GM12878 (cell line): Measurements from ENCODE around the gene SUGP1. TPM values are rescaled to one million over a fixed set of nuclear protein-coding genes. Genes with fewer than 3 reads are reported as not detected.

Experiments used
- ATAC-seq: fragments of 200-7000 bp; cut with Tn5 transposase; 3 replicates; pipeline ENCODE4 v1.9.1; 2020; ENCODE audit warnings: mild to moderate bottlenecking, moderate library complexity
- BruUV-seq: library from RNA; stranded (reverse); fragments of 400-500 nt; replicated peaks from 2 replicates; lab custom pipeline; 2021; lab: Mats Ljungman, UMichigan
- CTCF ChIA-PET: fragments of 300-600 bp; sonication (Branson Sonifier 250); formaldehyde crosslinking; extraction: SDS; loops from one replicate; lab custom pipeline; 2021; ENCODE audit warnings: inconsistent platforms; lab: Yijun Ruan, JAX
- POLR2A ChIA-PET: fragments of 350-600 bp; formaldehyde crosslinking; extraction: SDS; loops from one replicate; lab custom pipeline; 2021; ENCODE audit warnings: inconsistent platforms; lab: Charles Lee
- RAD21 ChIA-PET: fragments of 300-600 bp; sonication (Branson Sonifier 250); formaldehyde crosslinking; loops from one replicate; lab custom pipeline; 2023; ENCODE audit warnings: antibody characterized with exemption; ENCODE audit not compliant: unreplicated experiment; lab: Charles Lee
- SMC1A ChIA-PET: fragments of 300-600 bp; sonication (Branson Sonifier 250); formaldehyde crosslinking; loops from one replicate; lab custom pipeline; 2023; ENCODE audit not compliant: unreplicated experiment, uncharacterized antibody; lab: Charles Lee
- DNase-seq: peaks from one replicate; pipeline ENCODE4 v3.0.0-alpha.2; 2011; ENCODE audit warnings: low read depth, low spot score
- FAIRE-seq: peaks from 3 replicates; lab custom pipeline; 2011; peaks lifted over from hg19 to GRCh38; lab: Jason Lieb, UNC
- H2AFZ ChIP-seq: 2 replicates; pipeline ENCODE4 v1.6.0; 2011; ENCODE audit warnings: low read depth, low read length, control low read depth; ENCODE audit not compliant: control insufficient read depth
- H3K27ac ChIP-seq: 2 replicates; pipeline ENCODE4 v1.5.1; 2011; ENCODE audit warnings: control low read depth; ENCODE audit not compliant: control insufficient read depth, insufficient read depth
- H3K27me3 ChIP-seq, 2 experiments: replicated peaks in 1 of 2; 2 replicates each; pipeline versions ENCODE4 v1.6.0 to v1.6.1; 2011; ENCODE audit warnings: low read length in 1 of 2; ENCODE audit not compliant: control insufficient read depth in 2 of 2, insufficient read depth in 2 of 2
- H3K36me3 ChIP-seq, 2 experiments: 2 replicates each; pipeline ENCODE4 v1.5.1; 2011; ENCODE audit warnings: low read length in 1 of 2; ENCODE audit not compliant: control insufficient read depth in 2 of 2, insufficient read depth in 2 of 2
- H3K4me1 ChIP-seq: 2 replicates; pipeline ENCODE4 v1.6.1; 2011; ENCODE audit warnings: mild to moderate bottlenecking, low read length, moderate library complexity, mixed read lengths; ENCODE audit not compliant: control insufficient read depth, insufficient read depth
- H3K4me2 ChIP-seq: 2 replicates; pipeline ENCODE4 v1.6.0; 2011; ENCODE audit warnings: control low read depth; ENCODE audit not compliant: control insufficient read depth, insufficient read depth
- H3K4me3 ChIP-seq: fragments of 200-600 bp; sonication (generic); 2 replicates; pipeline ENCODE4 v1.5.1; 2016
- H3K79me2 ChIP-seq: 2 replicates; pipeline ENCODE4 v1.6.0; 2011; ENCODE audit warnings: low read length; ENCODE audit not compliant: control insufficient read depth, insufficient read depth
- H3K9ac ChIP-seq: 2 replicates; pipeline ENCODE4 v1.8.0; 2011; ENCODE audit warnings: low read length, control low read depth, mixed read lengths; ENCODE audit not compliant: control insufficient read depth, insufficient read depth
- H3K9me3 ChIP-seq: replicated peaks from 3 replicates; pipeline ENCODE4 v1.5.1; 2011; ENCODE audit warnings: mild to moderate bottlenecking, low read length; ENCODE audit not compliant: control insufficient read depth, insufficient read depth
- H4K20me1 ChIP-seq: 2 replicates; pipeline ENCODE4 v1.6.0; 2011; ENCODE audit not compliant: control insufficient read depth, insufficient read depth
- BMI1 ChIP-seq: fragments of 450-650 bp; IDR thresholded peaks from 2 replicates; pipeline ENCODE4 v1.6.1; 2016; ENCODE audit warnings: mild to moderate bottlenecking, moderate library complexity, borderline replicate concordance
- CHD4 ChIP-seq: fragments of 200-600 bp; sonication (generic); IDR thresholded peaks from 2 replicates; pipeline ENCODE4 v1.6.1; 2016; ENCODE audit warnings: mild to moderate bottlenecking
- EP300 ChIP-seq, 2 experiments: fragments of 150-350 bp in 1 of 2; IDR thresholded peaks; 2 replicates each; pipeline ENCODE4 v1.6.1; 2011 to 2012; ENCODE audit warnings: low read depth in 2 of 2, low read length in 2 of 2, borderline replicate concordance in 1 of 2, improper control_type of control experiment in 1 of 2, inconsistent platforms in 1 of 2; ENCODE audit not compliant: control insufficient read depth in 1 of 2
- HDAC2 ChIP-seq: fragments of 200-600 bp; sonication (generic); IDR thresholded peaks from 2 replicates; pipeline ENCODE4 v1.6.1; 2017
- JUNB ChIP-seq: IDR thresholded peaks from 2 replicates; pipeline ENCODE4 v1.6.1; 2016; ENCODE audit warnings: antibody characterized with exemption, mild to moderate bottlenecking
- MYB ChIP-seq: fragments of 150-350 bp; IDR thresholded peaks from 2 replicates; pipeline ENCODE4 v1.6.1; 2014; ENCODE audit warnings: mild to moderate bottlenecking, low read depth, low read length, borderline replicate concordance
- MYC ChIP-seq: IDR thresholded peaks from 2 replicates; pipeline ENCODE4 v1.6.1; 2011; ENCODE audit warnings: mild to moderate bottlenecking, low read length, moderate library complexity, inconsistent platforms; ENCODE audit not compliant: insufficient read depth, insufficient replicate concordance, insufficient read length, severe bottlenecking
- POLR2A ChIP-seq: IDR thresholded peaks from 2 replicates; pipeline ENCODE4 v1.6.1; 2011; ENCODE audit warnings: low read depth, mild to moderate bottlenecking, low read length
- POLR2AphosphoS2 ChIP-seq: IDR thresholded peaks from 2 replicates; pipeline ENCODE4 v1.6.1; 2011; ENCODE audit warnings: low read depth, mild to moderate bottlenecking, low read length, improper control_type of control experiment, moderate library complexity
- POU2F2 ChIP-seq: IDR thresholded peaks from 3 replicates; pipeline ENCODE4 v1.6.1; 2011; ENCODE audit warnings: low read depth, mild to moderate bottlenecking, low read length, borderline replicate concordance
- SIX5 ChIP-seq: IDR thresholded peaks from 2 replicates; pipeline ENCODE4 v1.6.1; 2011; ENCODE audit warnings: mild to moderate bottlenecking, low read depth, low read length, moderate library complexity; ENCODE audit not compliant: severe bottlenecking
- SMAD5 ChIP-seq: IDR thresholded peaks from 2 replicates; pipeline ENCODE4 v1.6.1; 2016; ENCODE audit warnings: antibody characterized with exemption, low read depth
- STAT3 ChIP-seq: IDR thresholded peaks from 2 replicates; pipeline ENCODE4 v1.6.1; 2011; ENCODE audit warnings: low read depth, low read length, improper control_type of control experiment
- TCF12 ChIP-seq: IDR thresholded peaks from 2 replicates; pipeline ENCODE4 v1.6.1; 2011; ENCODE audit warnings: low read depth, mild to moderate bottlenecking, low read length
- ZNF622 ChIP-seq: fragments of 450-650 bp; IDR thresholded peaks from 2 replicates; pipeline ENCODE4 v1.6.1; 2017; ENCODE audit warnings: mild to moderate bottlenecking, inconsistent platforms
- WGBS: methylation state at CpG from one replicate; pipeline ENCODE4 v1.1.6; 2016; ENCODE audit warnings: low lambda C conversion rate; ENCODE audit not compliant: insufficient replicate concordance, insufficient coverage; ENCODE audit errors: missing lambda C conversion rate; 5-methylcytosine and 5-hydroxymethylcytosine counted together
- in situ Hi-C: fragments of 300-500 bp; cut with MboI; formaldehyde crosslinking; loops from 9 replicates; pipeline ENCODE4 v1.14.3; 2018; ENCODE audit warnings: mixed read lengths
- intact Hi-C: fragments of 100-400 bp; cut with micrococcal nuclease; formaldehyde crosslinking; loops from one replicate; pipeline ENCODE4 v1.14.2; 2022; ENCODE audit not compliant: unreplicated experiment
- polyA plus RNA-seq, 11 experiments: library from polyadenylated mRNA; depleted of rRNA in 4 of 11; unstranded in 6 of 11; stranded (reverse) in 5 of 11; fragments of >200 nt; fragmentation: Nextera tagmentation in 4 of 11; fragmentation: Illumina TruSeq in 1 of 11; extraction: Ambion mirVana in 4 of 11; extraction: Trizol in 1 of 11; gene quantifications; 1 replicate in 1 of 11; 2 replicates in 10 of 11; pipeline versions ENCODE4 v1.2.1 to v1.2.3, GENCODE V29; 2011 to 2016; ENCODE audit warnings: inconsistent platforms in 2 of 11, missing spikeins in 2 of 11, low read depth in 1 of 11
- total RNA-seq, 4 experiments: library from RNA; depleted of rRNA in 3 of 4; stranded (reverse); fragments of >200 nt in 3 of 4; fragmentation: Illumina TruSeq in 1 of 4; extraction: Trizol in 1 of 4; gene quantifications; 2 replicates each; pipeline versions ENCODE4 v1.2.1 to v1.2.3, GENCODE V29; 2013 to 2021
- TF ChIP-seq, protein P1 (sequence below): IDR thresholded peaks from 2 replicates; pipeline ENCODE4 v1.6.1; 2011; ENCODE audit warnings: borderline replicate concordance, low read depth, mild to moderate bottlenecking, moderate library complexity, low read length; ENCODE audit not compliant: insufficient read depth, poor library complexity, severe bottlenecking
- TF ChIP-seq, protein P2 (sequence below): fragments of 450-650 bp; IDR thresholded peaks from 2 replicates; pipeline ENCODE4 v1.6.1; 2017; ENCODE audit warnings: mild to moderate bottlenecking, low read depth, inconsistent platforms; ENCODE audit not compliant: poor library complexity, severe bottlenecking

The SUGP1 gene
- total and polyA plus RNA-seq, 10 of the 15 experiments (the other 5 are each of a cell fraction or from before 2014, with no cell fraction given): 1.6 to 70.2 (median 38.4) TPM

GRCh38 chr19:19229701-19230100, 90.6 kb downstream of the SUGP1 start:
- Histone ChIP-seq H3K9me3 (peaks cover 8% of the 10 kb centered on the region; the same call in 2 of the 3 replicates), H4K20me1 (no peaks in the 10 kb centered on the region), H3K27me3 (no peaks in the 10 kb centered on the region; a peak in 1 of 4 replicates), H3K9ac (no peak overlapping the region), H3K4me3 (no peak overlapping the region), H3K27ac (no peak overlapping the region), H3K36me3 (no peaks in the 10 kb centered on the region), H3K4me2 (no peak overlapping the region), H3K4me1 (peaks cover 4% of the 10 kb centered on the region), H2AFZ (no peak overlapping the region), H3K79me2 (no peaks in the 10 kb centered on the region)
- ChIA-PET RAD21 (no interaction called here), SMC1A (no interaction called here), POLR2A (no interaction called here), CTCF (interaction anchor here (0.5 kb wide), 1 partner anchor 128 kb away, joined by 3 read pairs; no protein-coding TSS in a partner anchor)
- no TSS peak for BruUV-seq
- FAIRE-seq: no peak
- TF ChIP-seq POLR2AphosphoS2 (no peak), EP300 (IDR thresholded peaks at IDR 0.05; ENCODE audit: borderline replicate concordance in 1 of 2, control insufficient read depth in 1 of 2, low read depth in 2 of 2, low read length in 2 of 2) (no peak), MYB (no peak), SIX5 (no peak), POU2F2 (no peak), STAT3 (no peak), JUNB (no peak), BMI1 (no peak), POLR2A (no peak)
- intact Hi-C loops (no loop called here), in situ Hi-C loops (no loop called here)
- no peak for DNase-seq
- 60% methylated on average over 3 of the region's 3 CpGs for WGBS
- ATAC-seq: no peak

GRCh38 chr19:19227217-19227616, 93.1 kb downstream of the SUGP1 start:
- Histone ChIP-seq H3K4me2 (no peak overlapping the region), H2AFZ (no peak overlapping the region), H3K9me3 (no peaks in the 10 kb centered on the region), H3K4me3 (no peak overlapping the region), H3K36me3 (no peaks in the 10 kb centered on the region), H3K9ac (no peak overlapping the region), H3K27ac (no peak overlapping the region), H4K20me1 (no peaks in the 10 kb centered on the region), H3K4me1 (peaks cover 4% of the 10 kb centered on the region), H3K79me2 (no peaks in the 10 kb centered on the region), H3K27me3 (no peaks in the 10 kb centered on the region; a peak in 1 of 4 replicates)
- SMC1A ChIA-PET: no interaction called here
- in situ Hi-C loops: no loop called here
- TF ChIP-seq TCF12 (no peak), MYC (no peak), CHD4 (no peak), HDAC2 (no peak), ZNF622 (no peak), SMAD5 (no peak)
- TF ChIP-seq, protein P1, sequence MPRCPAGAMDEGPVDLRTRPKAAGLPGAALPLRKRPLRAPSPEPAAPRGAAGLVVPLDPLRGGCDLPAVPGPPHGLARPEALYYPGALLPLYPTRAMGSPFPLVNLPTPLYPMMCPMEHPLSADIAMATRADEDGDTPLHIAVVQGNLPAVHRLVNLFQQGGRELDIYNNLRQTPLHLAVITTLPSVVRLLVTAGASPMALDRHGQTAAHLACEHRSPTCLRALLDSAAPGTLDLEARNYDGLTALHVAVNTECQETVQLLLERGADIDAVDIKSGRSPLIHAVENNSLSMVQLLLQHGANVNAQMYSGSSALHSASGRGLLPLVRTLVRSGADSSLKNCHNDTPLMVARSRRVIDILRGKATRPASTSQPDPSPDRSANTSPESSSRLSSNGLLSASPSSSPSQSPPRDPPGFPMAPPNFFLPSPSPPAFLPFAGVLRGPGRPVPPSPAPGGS: no peak
- TF ChIP-seq, protein P2, sequence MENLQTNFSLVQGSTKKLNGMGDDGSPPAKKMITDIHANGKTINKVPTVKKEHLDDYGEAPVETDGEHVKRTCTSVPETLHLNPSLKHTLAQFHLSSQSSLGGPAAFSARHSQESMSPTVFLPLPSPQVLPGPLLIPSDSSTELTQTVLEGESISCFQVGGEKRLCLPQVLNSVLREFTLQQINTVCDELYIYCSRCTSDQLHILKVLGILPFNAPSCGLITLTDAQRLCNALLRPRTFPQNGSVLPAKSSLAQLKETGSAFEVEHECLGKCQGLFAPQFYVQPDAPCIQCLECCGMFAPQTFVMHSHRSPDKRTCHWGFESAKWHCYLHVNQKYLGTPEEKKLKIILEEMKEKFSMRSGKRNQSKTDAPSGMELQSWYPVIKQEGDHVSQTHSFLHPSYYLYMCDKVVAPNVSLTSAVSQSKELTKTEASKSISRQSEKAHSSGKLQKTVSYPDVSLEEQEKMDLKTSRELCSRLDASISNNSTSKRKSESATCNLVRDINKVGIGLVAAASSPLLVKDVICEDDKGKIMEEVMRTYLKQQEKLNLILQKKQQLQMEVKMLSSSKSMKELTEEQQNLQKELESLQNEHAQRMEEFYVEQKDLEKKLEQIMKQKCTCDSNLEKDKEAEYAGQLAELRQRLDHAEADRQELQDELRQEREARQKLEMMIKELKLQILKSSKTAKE: no peak
- intact Hi-C loops: no loop called here
- POLR2A ChIA-PET: no interaction called here
- no peak for FAIRE-seq
- RAD21 ChIA-PET: no interaction called here
- 83% methylated on average over 4 of the region's 4 CpGs for WGBS
- ATAC-seq: no peak
- DNase-seq: no peak
- CTCF ChIA-PET: no interaction called here
- no TSS peak for BruUV-seq
